ENCODE measurements around the gene C16orf89. TPM values are rescaled to one million over a fixed set of nuclear protein-coding genes. Genes with fewer than 3 reads are reported as not detected.
A peak's percentile ranks its signal among the peaks of the same experiment; 100 is the strongest.
"Not testable (repeated sequence)": the region's sequence is repeated elsewhere in the genome, so short reads cannot be mapped to it uniquely, and the experiment has no call there.

Gene C16orf89
- total RNA-seq, 1 donor, result not detected

DNA sequence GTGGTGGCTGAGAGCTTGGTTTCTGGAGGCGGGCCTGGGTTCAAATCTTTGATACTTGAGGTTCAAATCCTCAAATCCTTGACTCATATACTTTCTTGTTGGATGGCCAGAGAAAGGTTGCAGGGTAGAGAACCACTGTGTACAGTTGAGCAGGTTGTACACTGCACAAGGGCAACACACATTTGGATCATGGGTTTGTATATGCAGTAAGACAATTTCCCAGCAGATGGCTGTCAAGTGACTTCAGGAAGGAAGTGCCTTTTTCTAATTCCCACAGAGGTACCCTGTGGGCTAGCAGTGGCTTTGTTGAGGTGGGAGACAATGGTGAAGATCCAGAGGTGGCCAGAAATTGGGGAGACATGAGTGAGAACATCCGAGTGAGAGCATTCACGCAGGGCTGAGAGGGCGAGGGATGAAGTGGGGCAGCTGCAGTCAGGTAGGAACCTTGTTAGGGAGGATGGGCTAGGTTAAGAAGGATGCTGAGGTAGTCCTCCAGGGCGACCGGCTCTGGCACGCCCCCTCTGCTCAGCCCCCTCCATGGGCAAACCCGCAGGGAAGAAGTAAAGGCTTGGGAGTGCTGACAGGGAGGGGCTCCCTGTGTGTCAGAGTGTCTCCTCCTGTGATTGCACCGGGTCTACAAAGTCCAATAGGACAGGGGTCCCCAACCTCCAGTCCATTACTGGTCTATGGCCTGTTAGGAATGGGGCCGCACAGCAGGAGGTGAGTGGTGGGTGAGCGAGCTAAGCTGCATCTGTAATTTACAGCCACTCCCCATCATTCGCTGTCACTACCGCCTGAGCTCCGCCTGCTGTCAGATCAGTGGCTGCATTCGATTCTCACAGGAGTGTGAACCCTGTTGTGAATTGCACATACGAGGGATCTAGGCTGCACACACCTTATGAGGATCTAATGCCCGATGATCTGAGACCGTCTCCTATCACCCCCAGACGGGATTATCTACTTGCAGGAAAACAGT is 2.7 kb downstream of the C16orf89 start:
- DNase-seq (ENCODE audit: low read depth in 2 of 3, low spot score in 2 of 3), result no peak

DNA sequence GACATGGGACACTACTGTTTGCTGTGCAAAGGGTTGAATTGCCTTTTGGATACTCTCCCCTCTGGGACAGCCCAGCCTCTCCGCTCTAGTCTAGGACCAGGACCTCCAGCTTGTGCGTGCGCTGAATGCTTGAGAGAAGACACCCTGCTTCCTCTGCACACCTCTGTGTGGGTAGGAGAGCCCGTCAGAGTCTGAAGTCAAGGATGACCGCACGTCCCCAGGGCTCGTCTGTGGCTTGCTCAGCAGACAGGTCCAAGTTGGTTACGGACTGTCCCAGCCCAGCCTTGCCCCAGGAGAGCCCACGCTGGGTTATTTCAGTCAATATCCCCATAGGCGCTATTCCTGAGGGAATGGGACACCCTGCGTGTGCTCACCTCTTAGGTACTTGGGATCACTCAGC is 3.7 kb downstream of the C16orf89 start:
- no peak for DNase-seq (ENCODE audit: low read depth in 2 of 3, low spot score in 2 of 3)

GRCh38 chr16:5060073-5060641 is 5.6 kb downstream of the C16orf89 start:
- no peak for DNase-seq (ENCODE audit: low read depth in 2 of 3, low spot score in 2 of 3)

GRCh38 chr16:5059386-5060072 is 6.2 kb downstream of the C16orf89 start:
- DNase-seq (ENCODE audit: low read depth in 2 of 3, low spot score in 2 of 3), result no peak

GRCh38 chr16:5058476-5058875 is 7.3 kb downstream of the C16orf89 start:
- no peak for DNase-seq (ENCODE audit: low read depth in 2 of 3, low spot score in 2 of 3)

DNA sequence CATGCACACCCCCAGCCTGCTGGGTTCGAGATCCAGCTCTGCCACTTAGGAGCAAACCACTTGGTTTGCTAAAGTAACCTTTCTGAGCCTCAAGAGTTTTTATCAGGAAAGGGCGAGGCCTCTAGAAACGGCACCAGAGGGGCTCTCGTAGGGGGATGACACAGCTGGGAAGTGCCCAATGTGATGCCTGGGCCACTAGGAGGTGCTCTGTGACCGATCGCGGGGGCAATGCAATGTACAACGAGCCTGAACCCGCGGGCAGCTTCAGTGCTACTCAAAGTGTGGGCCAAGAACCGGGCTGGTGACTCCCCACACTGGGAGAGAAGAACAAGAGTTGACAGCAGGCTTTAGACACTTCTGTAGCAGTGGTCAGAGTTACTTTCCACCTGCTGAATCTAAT is 9.4 kb downstream of the C16orf89 start:
- DNase-seq (ENCODE audit: low read depth in 2 of 3, low spot score in 2 of 3), result peak in 2 of 3 donors; percentile 63 to 72

GRCh38 chr16:5054876-5055865 is 10.6 kb downstream of the C16orf89 start:
- no peak for DNase-seq (ENCODE audit: low read depth in 2 of 3, low spot score in 2 of 3)

DNA sequence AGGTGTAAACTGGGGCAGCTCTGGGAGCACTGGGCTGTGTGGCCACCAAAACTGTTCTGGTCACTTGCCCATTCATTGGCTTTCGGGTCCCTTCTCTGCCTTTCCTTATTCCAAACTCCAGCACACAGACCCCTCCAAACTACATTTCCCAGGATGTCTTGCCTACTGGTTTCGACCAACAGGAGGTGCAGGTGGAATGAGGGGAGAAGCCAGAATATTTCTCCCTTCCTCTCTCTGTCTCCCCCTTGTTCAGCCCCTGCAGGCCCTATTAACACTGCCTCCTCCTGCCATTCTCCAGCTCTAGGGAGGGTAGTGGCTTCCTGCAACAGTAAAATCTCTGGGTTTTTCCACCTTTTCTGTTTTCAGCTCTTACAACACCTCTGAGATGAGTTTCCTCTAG is 18.8 kb downstream of the C16orf89 start:
- DNase-seq (ENCODE audit: low read depth in 2 of 3, low spot score in 2 of 3), result no peak

- DNase-seq (ENCODE audit: low read depth in 2 of 3, low spot score in 2 of 3), result no peak
Observed at GRCh38 chr16:5045499-5046115, 20.1 kb downstream of the C16orf89 start.

DNA sequence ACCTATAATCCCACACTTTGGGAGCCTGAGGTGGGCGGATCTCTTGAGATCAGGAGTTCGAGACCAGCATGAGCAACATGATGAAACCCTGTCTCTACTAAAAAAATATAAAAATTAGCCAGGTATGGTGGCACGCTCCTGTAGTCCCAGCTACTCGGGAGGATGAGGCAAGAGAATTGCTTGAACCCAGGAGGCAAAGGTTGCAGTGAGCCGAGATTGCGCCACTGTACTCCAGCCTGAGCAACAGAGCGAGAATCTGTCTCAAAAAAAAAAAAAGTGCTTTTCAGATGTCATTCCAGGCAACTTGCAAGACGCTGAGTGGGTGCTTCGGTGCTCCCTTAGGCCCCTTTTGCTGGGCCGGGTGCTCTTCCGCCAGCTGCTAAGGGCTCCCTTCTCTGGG is 21.2 kb downstream of the C16orf89 start:
- DNase-seq (ENCODE audit: low read depth in 2 of 3, low spot score in 2 of 3), result not testable (repeated sequence)

GRCh38 chr16:5044011-5044540 is 21.7 kb downstream of the C16orf89 start:
- no peak for DNase-seq (ENCODE audit: low read depth in 2 of 3, low spot score in 2 of 3)

- no peak for DNase-seq (ENCODE audit: low read depth in 2 of 3, low spot score in 2 of 3)
Observed at GRCh38 chr16:5042574-5043171, 23.1 kb downstream of the C16orf89 start.

- DNase-seq (ENCODE audit: low read depth in 2 of 3, low spot score in 2 of 3), result no peak
Observed at GRCh38 chr16:5041600-5042133, 24.1 kb downstream of the C16orf89 start.

DNA sequence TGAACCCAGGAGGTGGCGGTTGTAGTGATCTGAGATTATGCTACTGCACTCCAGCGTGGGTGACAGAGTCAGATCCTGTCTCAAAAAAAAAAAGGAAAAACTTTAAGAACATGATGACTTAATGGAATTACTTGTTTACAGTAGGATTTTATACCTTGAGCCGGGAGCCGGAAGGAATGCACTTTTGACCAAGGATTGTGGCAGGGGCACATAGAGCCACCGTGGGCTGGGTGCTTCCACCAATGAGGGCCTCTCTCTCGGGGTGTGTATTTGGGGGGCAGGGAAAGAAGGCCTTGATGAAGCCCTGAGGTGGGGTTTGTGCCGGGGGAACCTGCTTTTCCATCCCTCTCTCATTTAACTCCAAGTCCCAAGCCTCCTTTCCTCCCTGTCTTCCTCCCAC is 25.3 kb downstream of the C16orf89 start:
- DNase-seq (ENCODE audit: low read depth in 2 of 3, low spot score in 2 of 3), result no peak

DNA sequence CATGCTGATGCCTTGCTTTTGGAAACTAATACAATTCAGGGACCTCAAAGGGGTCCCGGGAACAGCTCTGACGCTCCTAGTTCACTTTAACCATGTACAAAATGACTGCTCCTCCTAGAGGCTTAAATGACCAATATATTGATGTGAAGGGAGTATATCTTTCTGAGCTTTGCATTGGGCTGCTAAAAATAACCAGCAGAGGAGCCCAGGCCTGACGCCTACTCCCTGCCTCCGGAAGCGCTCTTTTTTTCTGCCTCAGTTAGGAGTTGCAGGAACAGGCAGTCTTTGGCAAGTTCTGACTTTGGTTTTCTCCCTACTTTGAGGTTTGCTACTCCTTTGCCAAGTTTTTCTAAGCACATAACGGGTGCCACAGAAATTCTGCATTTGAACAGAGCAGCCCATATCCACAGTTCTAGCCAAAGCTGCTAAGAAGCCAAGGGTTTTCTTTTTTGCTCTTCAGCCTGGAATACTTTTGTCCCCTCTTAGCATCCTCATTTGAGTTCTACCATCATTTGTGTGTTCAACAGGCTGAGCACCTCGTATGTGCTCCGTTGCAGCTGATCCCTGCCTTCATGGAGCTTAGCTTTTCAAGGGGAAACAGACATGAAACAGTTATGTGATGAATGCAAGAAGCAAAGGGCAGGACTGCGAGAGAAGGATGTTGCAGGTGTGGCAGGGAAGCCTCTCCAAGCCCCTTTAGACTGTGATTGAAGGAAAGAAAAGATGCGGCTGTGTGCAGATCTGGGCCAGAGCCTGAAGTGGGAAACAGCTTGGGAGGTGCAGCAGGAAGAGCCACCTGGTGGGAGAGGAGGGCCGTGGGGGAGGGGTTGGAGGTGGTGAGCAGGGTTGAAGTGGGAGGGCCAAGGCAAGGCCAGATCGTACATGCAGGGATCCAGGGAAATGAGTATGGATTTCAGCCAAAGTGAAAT is 29.3 kb downstream of the C16orf89 start:
- no peak for DNase-seq (ENCODE audit: low read depth in 2 of 3, low spot score in 2 of 3)

GRCh38 chr16:5035909-5036227 is 29.9 kb downstream of the C16orf89 start:
- no peak for DNase-seq (ENCODE audit: low read depth in 2 of 3, low spot score in 2 of 3)

DNA sequence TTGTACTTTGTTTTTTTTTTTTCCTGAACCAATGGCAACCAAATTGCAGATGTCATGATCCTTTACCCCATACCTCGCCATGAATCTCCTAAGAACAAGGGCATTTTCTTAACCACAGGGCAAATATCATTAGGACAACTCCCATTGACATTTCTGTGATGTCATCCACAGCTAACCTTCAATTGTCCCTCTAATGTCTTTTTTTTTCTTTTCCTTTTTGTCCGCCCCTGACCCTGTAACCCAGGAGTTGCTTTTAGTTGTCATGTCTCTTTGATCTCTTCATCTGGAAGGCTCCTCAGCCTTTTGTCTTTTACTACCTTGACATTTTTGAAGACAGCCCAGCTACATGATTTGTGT is 31.6 kb downstream of the C16orf89 start:
- no peak for DNase-seq (ENCODE audit: low read depth in 2 of 3, low spot score in 2 of 3)

All from hematopoietic multipotent progenitor cell (in vitro differentiated cells).